Kidney epithelial cell (primary cell): ENCODE measurements around the gene CLSTN2. TPM values are rescaled to one million over a fixed set of nuclear protein-coding genes. Genes with fewer than 3 reads are reported as not detected.

ENCODE experiments used
- DNase-seq: peaks from one replicate; pipeline ENCODE4 v3.0.0-alpha.2; 2010; ENCODE audit warnings: low read depth
- H3K27me3 ChIP-seq: 2 replicates; pipeline ENCODE4 v1.6.0; 2011; ENCODE audit warnings: low read length; ENCODE audit not compliant: control insufficient read depth, insufficient read depth
- H3K36me3 ChIP-seq: 2 replicates; pipeline ENCODE4 v1.5.1; 2011; ENCODE audit warnings: low read length; ENCODE audit not compliant: control insufficient read depth, insufficient read depth
- H3K4me3 ChIP-seq: 2 replicates; pipeline ENCODE4 v1.5.1; 2011; ENCODE audit warnings: low read depth, mild to moderate bottlenecking, control low read depth, low read length
- CTCF ChIP-seq: IDR thresholded peaks from 2 replicates; pipeline ENCODE4 v1.5.1; 2011; ENCODE audit warnings: mild to moderate bottlenecking, moderate library complexity, low read length, control low read depth, inconsistent platforms; ENCODE audit not compliant: insufficient read depth, poor library complexity, severe bottlenecking
- total RNA-seq: library from RNA; depleted of rRNA; stranded (reverse); fragments of >200 nt; gene quantifications from 2 replicates; pipeline ENCODE4 v1.2.3, GENCODE V29; 2015

The CLSTN2 gene
- total RNA-seq, 1 donor from 2014 or later, result 10.9 TPM

- no peak for TF ChIP-seq CTCF
- Histone ChIP-seq H3K4me3 (no peak overlapping the region), H3K36me3 (no peaks in the 10 kb centered on the region), H3K27me3 (no peaks in the 10 kb centered on the region)
- DNase-seq, result no peak
Observed at GRCh38 chr3:140238646-140239314, 303.8 kb downstream of the CLSTN2 start.

- peak; percentile 77 for DNase-seq
- Histone ChIP-seq H3K27me3 (no peaks in the 10 kb centered on the region), H3K36me3 (no peaks in the 10 kb centered on the region), H3K4me3 (no peak overlapping the region)
- no peak for TF ChIP-seq CTCF
Observed at GRCh38 chr3:140242818-140243276, 307.9 kb downstream of the CLSTN2 start.

GRCh38 chr3:140243575-140243974 is 308.6 kb downstream of the CLSTN2 start:
- H3K36me3 ChIP-seq, result no peaks in the 10 kb centered on the region
- DNase-seq, result no peak
- no peak for TF ChIP-seq CTCF
- no peaks in the 10 kb centered on the region for H3K27me3 ChIP-seq
- no peak overlapping the region for H3K4me3 ChIP-seq

- no peaks in the 10 kb centered on the region for H3K27me3 ChIP-seq
- no peak overlapping the region for H3K4me3 ChIP-seq
- TF ChIP-seq CTCF, result no peak
- DNase-seq, result peak; percentile 65
- H3K36me3 ChIP-seq, result no peaks in the 10 kb centered on the region
Observed at GRCh38 chr3:140244893-140245292, 309.9 kb downstream of the CLSTN2 start.

GRCh38 chr3:140246578-140246977 is 311.6 kb downstream of the CLSTN2 start:
- H3K36me3 ChIP-seq, result no peaks in the 10 kb centered on the region
- no peaks in the 10 kb centered on the region for H3K27me3 ChIP-seq
- TF ChIP-seq CTCF, result no peak
- H3K4me3 ChIP-seq, result no peak overlapping the region
- DNase-seq, result no peak

GRCh38 chr3:140247775-140248174 is 312.8 kb downstream of the CLSTN2 start:
- no peaks in the 10 kb centered on the region for H3K27me3 ChIP-seq
- H3K4me3 ChIP-seq, result no peak overlapping the region
- no peak for DNase-seq
- no peak for TF ChIP-seq CTCF
- H3K36me3 ChIP-seq, result no peaks in the 10 kb centered on the region
